Measurements from ENCODE around the gene LIPH.

Gene LIPH

GRCh38 chr3:185519021-185519420 is 33.4 kb downstream of the LIPH start:
- no peak overlapping the region for H2AFZ ChIP-seq (ENCODE audit: low read length)
- no peak overlapping the region for H4K91ac ChIP-seq (ENCODE audit: low read depth, low read length, poor library complexity)
- WGBS, 2 donors (ENCODE audit: extremely low coverage in 2 of 2, insufficient read length in 2 of 2, insufficient replicate concordance in 1 of 2) = no CpG with 5 or more reads among the region's 5 CpGs
- H3K18ac ChIP-seq (ENCODE audit: low read length) = no peak overlapping the region
- H3K14ac ChIP-seq (ENCODE audit: low read length) = no peak overlapping the region
- no peak overlapping the region for H3K4me2 ChIP-seq (ENCODE audit: insufficient read depth, low read length, poor library complexity, severe bottlenecking)
- no peak overlapping the region for H2BK5ac ChIP-seq (ENCODE audit: low read length)
- no peak overlapping the region for H2BK12ac ChIP-seq (ENCODE audit: low read length)
- no peak overlapping the region for H2BK120ac ChIP-seq (ENCODE audit: low read depth, low read length)
- no peak overlapping the region for H3K23ac ChIP-seq (ENCODE audit: low read depth, low read length, poor library complexity)
- H3K9ac ChIP-seq (ENCODE audit: low read depth, low read length, poor library complexity) = no peak overlapping the region
- no peak overlapping the region for H3K27ac ChIP-seq (replicated peaks; ENCODE audit: low read length)
- H3K4me1 ChIP-seq (ENCODE audit: control insufficient read depth in 2 of 2, insufficient read depth in 1 of 2, low read depth in 1 of 2, low read length in 2 of 2) = no peaks in the 10 kb centered on the region
- H2BK15ac ChIP-seq (ENCODE audit: low read length) = no peak overlapping the region
- H2AK5ac ChIP-seq (ENCODE audit: low read depth, low read length) = no peak overlapping the region
- no peak for DNase-seq (ENCODE audit: low spot score)
- peaks cover 0 to 11% (median 2%) of the 10 kb centered on the region in 3 experiments for H3K27me3 ChIP-seq (ENCODE audit: control insufficient read depth in 3 of 3, insufficient read depth in 3 of 3, low read depth in 1 of 3, low read length in 3 of 3)
- H4K8ac ChIP-seq (ENCODE audit: low read depth, low read length) = no peak overlapping the region
- H3K79me1 ChIP-seq (ENCODE audit: low read depth, low read length) = no peaks in the 10 kb centered on the region
- no peak overlapping the region for H3K4ac ChIP-seq (ENCODE audit: low read length)
- no peak overlapping the region for H3K4me3 ChIP-seq (ENCODE audit: low read length in 2 of 2)
- no peaks in the 10 kb centered on the region for H3K36me3 ChIP-seq (replicated peaks in 1 of 2; ENCODE audit: control insufficient read depth in 2 of 2, insufficient read depth in 2 of 2, low read length in 2 of 2)
- H3K9me3 ChIP-seq (replicated peaks in 1 of 2; ENCODE audit: control insufficient read depth in 2 of 2, insufficient read depth in 1 of 2, low read depth in 1 of 2, low read length in 2 of 2) = no peaks in the 10 kb centered on the region

- WGBS, 2 donors (ENCODE audit: extremely low coverage in 2 of 2, insufficient read length in 2 of 2, insufficient replicate concordance in 1 of 2) = no CpG with 5 or more reads among the region's 2 CpGs
- Histone ChIP-seq H3K18ac (ENCODE audit: low read length) (no peak overlapping the region), H3K27ac (replicated peaks; ENCODE audit: low read length) (no peak overlapping the region), H2BK12ac (ENCODE audit: low read length) (no peak overlapping the region), H3K4me1 (ENCODE audit: control insufficient read depth in 2 of 2, insufficient read depth in 1 of 2, low read depth in 1 of 2, low read length in 2 of 2) (no peaks in the 10 kb centered on the region), H2BK5ac (ENCODE audit: low read length) (no peak overlapping the region), H3K27me3 (ENCODE audit: control insufficient read depth in 3 of 3, insufficient read depth in 3 of 3, low read depth in 1 of 3, low read length in 3 of 3) (peaks cover 0 to 13% (median 2%) of the 10 kb centered on the region in 3 experiments), H2BK120ac (ENCODE audit: low read depth, low read length) (no peak overlapping the region), H3K4me2 (ENCODE audit: insufficient read depth, low read length, poor library complexity, severe bottlenecking) (no peak overlapping the region), H3K14ac (ENCODE audit: low read length) (no peak overlapping the region), H3K4me3 (ENCODE audit: low read length in 2 of 2) (no peak overlapping the region), H3K9ac (ENCODE audit: low read depth, low read length, poor library complexity) (no peak overlapping the region), H3K36me3 (replicated peaks in 1 of 2; ENCODE audit: control insufficient read depth in 2 of 2, insufficient read depth in 2 of 2, low read length in 2 of 2) (no peaks in the 10 kb centered on the region), H2BK15ac (ENCODE audit: low read length) (no peak overlapping the region), H4K91ac (ENCODE audit: low read depth, low read length, poor library complexity) (no peak overlapping the region), H2AFZ (ENCODE audit: low read length) (no peak overlapping the region), H2AK5ac (ENCODE audit: low read depth, low read length) (no peak overlapping the region), H3K79me1 (ENCODE audit: low read depth, low read length) (no peaks in the 10 kb centered on the region), H3K9me3 (replicated peaks in 1 of 2; ENCODE audit: control insufficient read depth in 2 of 2, insufficient read depth in 1 of 2, low read depth in 1 of 2, low read length in 2 of 2) (no peaks in the 10 kb centered on the region), H3K4ac (ENCODE audit: low read length) (no peak overlapping the region), H3K23ac (ENCODE audit: low read depth, low read length, poor library complexity) (no peak overlapping the region), H4K8ac (ENCODE audit: low read depth, low read length) (no peak overlapping the region)
- no peak for DNase-seq (ENCODE audit: low spot score)
Observed at GRCh38 chr3:185517387-185518130, 34.8 kb downstream of the LIPH start.

- H3K14ac ChIP-seq (ENCODE audit: low read length) = no peak overlapping the region
- no peak overlapping the region for H4K91ac ChIP-seq (ENCODE audit: low read depth, low read length, poor library complexity)
- H3K9ac ChIP-seq (ENCODE audit: low read depth, low read length, poor library complexity) = no peak overlapping the region
- no peak overlapping the region for H2AFZ ChIP-seq (ENCODE audit: low read length)
- no peak overlapping the region for H3K4me2 ChIP-seq (ENCODE audit: insufficient read depth, low read length, poor library complexity, severe bottlenecking)
- DNase-seq (ENCODE audit: low spot score) = no peak
- H2BK12ac ChIP-seq (ENCODE audit: low read length) = no peak overlapping the region
- H4K8ac ChIP-seq (ENCODE audit: low read depth, low read length) = no peak overlapping the region
- peaks cover 0 to 25% (median 0%) of the 10 kb centered on the region in 3 experiments for H3K27me3 ChIP-seq (ENCODE audit: control insufficient read depth in 3 of 3, insufficient read depth in 3 of 3, low read depth in 1 of 3, low read length in 3 of 3)
- H3K79me1 ChIP-seq (ENCODE audit: low read depth, low read length) = no peaks in the 10 kb centered on the region
- no peaks in the 10 kb centered on the region for H3K36me3 ChIP-seq (replicated peaks in 1 of 2; ENCODE audit: control insufficient read depth in 2 of 2, insufficient read depth in 2 of 2, low read length in 2 of 2)
- H3K9me3 ChIP-seq (replicated peaks in 1 of 2; ENCODE audit: control insufficient read depth in 2 of 2, insufficient read depth in 1 of 2, low read depth in 1 of 2, low read length in 2 of 2) = no peaks in the 10 kb centered on the region
- no peak overlapping the region for H3K18ac ChIP-seq (ENCODE audit: low read length)
- no peak overlapping the region for H3K4ac ChIP-seq (ENCODE audit: low read length)
- no peak overlapping the region for H3K23ac ChIP-seq (ENCODE audit: low read depth, low read length, poor library complexity)
- WGBS, 2 donors (ENCODE audit: extremely low coverage in 2 of 2, insufficient read length in 2 of 2, insufficient replicate concordance in 1 of 2) = no CpG with 5 or more reads among the region's 4 CpGs
- H3K4me1 ChIP-seq (ENCODE audit: control insufficient read depth in 2 of 2, insufficient read depth in 1 of 2, low read depth in 1 of 2, low read length in 2 of 2) = no peaks in the 10 kb centered on the region
- H3K4me3 ChIP-seq (ENCODE audit: low read length in 2 of 2) = no peak overlapping the region
- H3K27ac ChIP-seq (replicated peaks; ENCODE audit: low read length) = no peak overlapping the region
- no peak overlapping the region for H2BK120ac ChIP-seq (ENCODE audit: low read depth, low read length)
- no peak overlapping the region for H2BK15ac ChIP-seq (ENCODE audit: low read length)
- no peak overlapping the region for H2BK5ac ChIP-seq (ENCODE audit: low read length)
- H2AK5ac ChIP-seq (ENCODE audit: low read depth, low read length) = no peak overlapping the region
Observed at GRCh38 chr3:185511711-185512110, 40.7 kb downstream of the LIPH start.

- no peak overlapping the region for H2AFZ ChIP-seq (ENCODE audit: low read length)
- H2BK15ac ChIP-seq (ENCODE audit: low read length) = no peak overlapping the region
- H3K27me3 ChIP-seq (ENCODE audit: control insufficient read depth in 3 of 3, insufficient read depth in 3 of 3, low read depth in 1 of 3, low read length in 3 of 3) = peaks cover 0 to 16% (median 0%) of the 10 kb centered on the region in 3 experiments
- no peak overlapping the region for H3K18ac ChIP-seq (ENCODE audit: low read length)
- H4K91ac ChIP-seq (ENCODE audit: low read depth, low read length, poor library complexity) = no peak overlapping the region
- no peak overlapping the region for H2AK5ac ChIP-seq (ENCODE audit: low read depth, low read length)
- no peaks in the 10 kb centered on the region for H3K79me1 ChIP-seq (ENCODE audit: low read depth, low read length)
- no peak overlapping the region for H3K23ac ChIP-seq (ENCODE audit: low read depth, low read length, poor library complexity)
- no peaks in the 10 kb centered on the region for H3K9me3 ChIP-seq (replicated peaks in 1 of 2; ENCODE audit: control insufficient read depth in 2 of 2, insufficient read depth in 1 of 2, low read depth in 1 of 2, low read length in 2 of 2)
- no peak overlapping the region for H3K4ac ChIP-seq (ENCODE audit: low read length)
- no peaks in the 10 kb centered on the region for H3K4me1 ChIP-seq (ENCODE audit: control insufficient read depth in 2 of 2, insufficient read depth in 1 of 2, low read depth in 1 of 2, low read length in 2 of 2)
- no peaks in the 10 kb centered on the region for H3K36me3 ChIP-seq (replicated peaks in 1 of 2; ENCODE audit: control insufficient read depth in 2 of 2, insufficient read depth in 2 of 2, low read length in 2 of 2)
- no peak overlapping the region for H4K8ac ChIP-seq (ENCODE audit: low read depth, low read length)
- no peak overlapping the region for H2BK5ac ChIP-seq (ENCODE audit: low read length)
- H3K4me2 ChIP-seq (ENCODE audit: insufficient read depth, low read length, poor library complexity, severe bottlenecking) = no peak overlapping the region
- H3K9ac ChIP-seq (ENCODE audit: low read depth, low read length, poor library complexity) = no peak overlapping the region
- WGBS, 2 donors (ENCODE audit: extremely low coverage in 2 of 2, insufficient read length in 2 of 2, insufficient replicate concordance in 1 of 2) = no CpG with 5 or more reads among the region's 19 CpGs
- no peak overlapping the region for H3K4me3 ChIP-seq (ENCODE audit: low read length in 2 of 2)
- H3K14ac ChIP-seq (ENCODE audit: low read length) = no peak overlapping the region
- no peak overlapping the region for H3K27ac ChIP-seq (replicated peaks; ENCODE audit: low read length)
- no peak overlapping the region for H2BK12ac ChIP-seq (ENCODE audit: low read length)
- no peak overlapping the region for H2BK120ac ChIP-seq (ENCODE audit: low read depth, low read length)
- DNase-seq (ENCODE audit: low spot score) = no peak
Observed at GRCh38 chr3:185508335-185508991, 43.9 kb downstream of the LIPH start.

All from neuronal stem cell (in vitro differentiated cells).